HEK293 (cell line): ENCODE data around the gene GRHL3.
A peak's percentile ranks its signal among the peaks of the same experiment; 100 is the strongest.

ENCODE experiments used
- CTCF ChIA-PET: fragments of 350-600 bp; formaldehyde crosslinking; extraction: SDS; loops from one replicate; lab custom pipeline; 2021; ENCODE audit warnings: antibody characterized with exemption; lab: Yijun Ruan, JAX
- POLR2A ChIA-PET: fragments of 300-600 bp; formaldehyde crosslinking; extraction: SDS; loops from one replicate; lab custom pipeline; 2020; ENCODE audit warnings: antibody characterized with exemption, inconsistent platforms; lab: Yijun Ruan, JAX
- H3K27ac ChIP-seq: fragments of 200-500 bp; sonication (Bioruptor generic); 2 replicates; pipeline ENCODE4 v1.5.1; 2014; ENCODE audit warnings: low read depth, low read length, control low read depth, inconsistent platforms; ENCODE audit errors: extremely low read depth
- H3K36me3 ChIP-seq, 2 experiments: fragments of 200-500 bp in 1 of 2; sonication (Bioruptor generic) in 1 of 2; 1 replicate in 1 of 2; 2 replicates in 1 of 2; pipeline ENCODE4 v1.5.1; 2014 to 2017; ENCODE audit warnings: inconsistent platforms in 2 of 2, low read length in 2 of 2; ENCODE audit not compliant: control insufficient read depth in 2 of 2, insufficient read depth in 1 of 2
- H3K4me1 ChIP-seq: fragments of 200-500 bp; sonication (Bioruptor generic); 2 replicates; pipeline ENCODE4 v1.5.1; 2014; ENCODE audit warnings: mild to moderate bottlenecking, low read length, inconsistent platforms; ENCODE audit not compliant: control insufficient read depth, insufficient read depth
- H3K4me3 ChIP-seq: 2 replicates; pipeline ENCODE4 v1.5.1; 2011; ENCODE audit warnings: low read depth, mild to moderate bottlenecking, control low read depth, low read length, moderate library complexity
- H3K9me3 ChIP-seq: fragments of 200-500 bp; sonication (Bioruptor generic); 2 replicates; pipeline ENCODE4 v1.5.1; 2014; ENCODE audit warnings: low read depth, low read length, inconsistent platforms; ENCODE audit not compliant: control insufficient read depth, insufficient read depth
- KLF8 ChIP-seq: fragments of 450-650 bp; formaldehyde crosslinking; IDR thresholded peaks from 2 replicates; pipeline ENCODE4 v1.5.1; 2016; ENCODE audit warnings: missing biosample characterization, missing genetic modification characterization
- RBAK ChIP-seq: fragments of 450-650 bp; formaldehyde crosslinking; IDR thresholded peaks from 2 replicates; pipeline ENCODE4 v1.5.1; 2016; ENCODE audit warnings: missing biosample characterization, missing genetic modification characterization
- SP3 ChIP-seq: fragments of 450-650 bp; formaldehyde crosslinking; IDR thresholded peaks from 2 replicates; pipeline ENCODE4 v1.5.1; 2016; ENCODE audit warnings: missing biosample characterization, missing genetic modification characterization
- YY1 ChIP-seq: fragments of 450-650 bp; formaldehyde crosslinking; IDR thresholded peaks from 2 replicates; pipeline ENCODE4 v1.5.1; 2018; ENCODE audit warnings: missing biosample characterization, missing genetic modification characterization
- ZBTB21 ChIP-seq: fragments of 450-650 bp; formaldehyde crosslinking; IDR thresholded peaks from 2 replicates; pipeline ENCODE4 v1.5.1; 2017; ENCODE audit warnings: missing biosample characterization, missing genetic modification characterization
- ZFHX2 ChIP-seq: fragments of 450-650 bp; formaldehyde crosslinking; conservative IDR thresholded peaks from 2 replicates; pipeline ENCODE4 v1.5.1; 2016; ENCODE audit warnings: missing biosample characterization, missing genetic modification characterization
- ZIC2 ChIP-seq: fragments of 450-650 bp; formaldehyde crosslinking; IDR thresholded peaks from 2 replicates; pipeline ENCODE4 v1.5.1; 2016; ENCODE audit warnings: missing biosample characterization, missing genetic modification characterization
- ZNF112 ChIP-seq: fragments of 450-650 bp; formaldehyde crosslinking; IDR thresholded peaks from 2 replicates; pipeline ENCODE4 v1.5.0; 2017; ENCODE audit warnings: missing biosample characterization, missing genetic modification characterization
- ZNF16 ChIP-seq: fragments of 450-650 bp; formaldehyde crosslinking; IDR thresholded peaks from 2 replicates; pipeline ENCODE4 v1.5.1; 2016; ENCODE audit warnings: low read depth, missing biosample characterization, missing genetic modification characterization
- ZNF2 ChIP-seq: fragments of 450-650 bp; formaldehyde crosslinking; IDR thresholded peaks from 2 replicates; pipeline ENCODE4 v1.5.1; 2016; ENCODE audit warnings: missing biosample characterization, missing genetic modification characterization
- ZNF266 ChIP-seq: fragments of 450-650 bp; formaldehyde crosslinking; IDR thresholded peaks from 2 replicates; pipeline ENCODE4 v1.5.1; 2016; ENCODE audit warnings: missing biosample characterization, missing genetic modification characterization, low read depth
- ZNF311 ChIP-seq: fragments of 450-650 bp; formaldehyde crosslinking; IDR thresholded peaks from 2 replicates; pipeline ENCODE4 v1.5.1; 2017; ENCODE audit warnings: missing biosample characterization, missing genetic modification characterization, borderline replicate concordance
- ZNF335 ChIP-seq: fragments of 450-650 bp; formaldehyde crosslinking; conservative IDR thresholded peaks from 2 replicates; pipeline ENCODE4 v1.5.1; 2016; ENCODE audit warnings: missing biosample characterization, missing genetic modification characterization
- ZNF48 ChIP-seq: fragments of 450-650 bp; formaldehyde crosslinking; IDR thresholded peaks from 2 replicates; pipeline ENCODE4 v1.5.1; 2016; ENCODE audit warnings: missing biosample characterization, missing genetic modification characterization
- ZNF600 ChIP-seq: fragments of 450-650 bp; formaldehyde crosslinking; IDR thresholded peaks from 2 replicates; pipeline ENCODE4 v1.5.1; 2016; ENCODE audit warnings: missing biosample characterization, missing genetic modification characterization
- ZNF629 ChIP-seq: fragments of 450-650 bp; formaldehyde crosslinking; IDR thresholded peaks from 2 replicates; pipeline ENCODE4 v1.5.1; 2017; ENCODE audit warnings: missing biosample characterization, missing genetic modification characterization
- ZNF654 ChIP-seq: fragments of 450-650 bp; formaldehyde crosslinking; IDR thresholded peaks from 2 replicates; pipeline ENCODE4 v1.5.1; 2016; ENCODE audit warnings: low read depth, missing biosample characterization, missing genetic modification characterization
- ZNF660 ChIP-seq: fragments of 450-650 bp; IDR thresholded peaks from 2 replicates; pipeline ENCODE4 v1.5.1; 2018; ENCODE audit warnings: missing biosample characterization, mild to moderate bottlenecking, missing genetic modification characterization
- ZNF791 ChIP-seq: fragments of 450-650 bp; formaldehyde crosslinking; IDR thresholded peaks from 2 replicates; pipeline ENCODE4 v1.5.1; 2016; ENCODE audit warnings: missing biosample characterization, missing genetic modification characterization
- ZSCAN23 ChIP-seq: fragments of 450-650 bp; formaldehyde crosslinking; IDR thresholded peaks from 2 replicates; pipeline ENCODE4 v1.5.1; 2016; ENCODE audit warnings: missing biosample characterization, missing genetic modification characterization
- TF ChIP-seq, protein P1 (sequence below): fragments of 450-650 bp; formaldehyde crosslinking; IDR thresholded peaks from 2 replicates; pipeline ENCODE4 v1.5.1; 2016; ENCODE audit warnings: missing biosample characterization, missing genetic modification characterization, borderline replicate concordance
- TF ChIP-seq, protein P2 (sequence below): fragments of 450-650 bp; formaldehyde crosslinking; IDR thresholded peaks from 2 replicates; pipeline ENCODE4 v1.5.1; 2016; ENCODE audit warnings: missing biosample characterization, missing genetic modification characterization, low read depth
- TF ChIP-seq, protein P3 (sequence below): fragments of 450-650 bp; formaldehyde crosslinking; IDR thresholded peaks from 2 replicates; pipeline ENCODE4 v1.5.1; 2016; ENCODE audit warnings: missing biosample characterization, missing genetic modification characterization
- TF ChIP-seq, protein P4 (sequence below): fragments of 450-650 bp; formaldehyde crosslinking; IDR thresholded peaks from 2 replicates; pipeline ENCODE4 v1.5.1; 2016; ENCODE audit warnings: missing biosample characterization, missing genetic modification characterization

GRHL3 gene

DNA sequence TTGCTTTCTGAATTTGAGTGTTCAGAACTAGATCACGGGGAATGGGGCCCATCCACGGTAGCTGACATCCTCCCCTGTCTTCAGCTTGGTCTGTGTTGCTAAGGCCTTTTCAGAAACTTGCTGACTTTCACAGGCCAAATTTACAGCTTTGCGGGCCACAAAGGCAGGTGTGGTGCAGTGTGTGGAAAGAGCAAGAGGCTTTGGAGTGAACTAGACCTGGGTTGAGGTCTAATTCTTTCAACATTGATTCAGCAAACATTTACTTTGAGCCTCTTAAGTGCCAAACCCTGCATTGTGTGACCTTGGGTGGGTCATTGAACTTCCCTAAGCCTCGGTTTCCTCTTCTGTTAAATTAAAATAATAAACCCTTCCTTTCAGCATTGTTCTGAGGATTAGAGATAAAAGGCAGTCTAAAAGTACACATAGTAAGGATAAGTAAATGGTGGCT is 70.1 kb downstream of the GRHL3 start:
- TF ChIP-seq ZIC2 (tag by site-specific recombination) (no peak), ZNF112 (tag by site-specific recombination) (no peak), RBAK (tag by site-specific recombination) (no peak), ZNF311 (tag by site-specific recombination) (no peak), ZNF48 (tag by site-specific recombination) (no peak), ZNF600 (tag by site-specific recombination) (no peak), ZSCAN23 (tag by site-specific recombination) (no peak), SP3 (no peak), ZNF791 (tag by site-specific recombination) (no peak), ZNF16 (tag by site-specific recombination) (no peak), ZFHX2 (tag by site-specific recombination) (no peak), ZNF266 (no peak)
- TF ChIP-seq, protein P1, sequence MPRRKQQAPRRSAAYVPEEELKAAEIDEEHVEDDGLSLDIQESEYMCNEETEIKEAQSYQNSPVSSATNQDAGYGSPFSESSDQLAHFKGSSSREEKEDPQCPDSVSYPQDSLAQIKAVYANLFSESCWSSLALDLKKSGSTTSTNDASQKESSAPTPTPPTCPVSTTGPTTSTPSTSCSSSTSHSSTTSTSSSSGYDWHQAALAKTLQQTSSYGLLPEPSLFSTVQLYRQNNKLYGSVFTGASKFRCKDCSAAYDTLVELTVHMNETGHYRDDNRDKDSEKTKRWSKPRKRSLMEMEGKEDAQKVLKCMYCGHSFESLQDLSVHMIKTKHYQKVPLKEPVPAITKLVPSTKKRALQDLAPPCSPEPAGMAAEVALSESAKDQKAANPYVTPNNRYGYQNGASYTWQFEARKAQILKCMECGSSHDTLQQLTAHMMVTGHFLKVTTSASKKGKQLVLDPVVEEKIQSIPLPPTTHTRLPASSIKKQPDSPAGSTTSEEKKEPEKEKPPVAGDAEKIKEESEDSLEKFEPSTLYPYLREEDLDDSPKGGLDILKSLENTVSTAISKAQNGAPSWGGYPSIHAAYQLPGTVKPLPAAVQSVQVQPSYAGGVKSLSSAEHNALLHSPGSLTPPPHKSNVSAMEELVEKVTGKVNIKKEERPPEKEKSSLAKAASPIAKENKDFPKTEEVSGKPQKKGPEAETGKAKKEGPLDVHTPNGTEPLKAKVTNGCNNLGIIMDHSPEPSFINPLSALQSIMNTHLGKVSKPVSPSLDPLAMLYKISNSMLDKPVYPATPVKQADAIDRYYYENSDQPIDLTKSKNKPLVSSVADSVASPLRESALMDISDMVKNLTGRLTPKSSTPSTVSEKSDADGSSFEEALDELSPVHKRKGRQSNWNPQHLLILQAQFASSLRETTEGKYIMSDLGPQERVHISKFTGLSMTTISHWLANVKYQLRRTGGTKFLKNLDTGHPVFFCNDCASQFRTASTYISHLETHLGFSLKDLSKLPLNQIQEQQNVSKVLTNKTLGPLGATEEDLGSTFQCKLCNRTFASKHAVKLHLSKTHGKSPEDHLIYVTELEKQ (tag by site-specific recombination): no peak
- TF ChIP-seq, protein P2, sequence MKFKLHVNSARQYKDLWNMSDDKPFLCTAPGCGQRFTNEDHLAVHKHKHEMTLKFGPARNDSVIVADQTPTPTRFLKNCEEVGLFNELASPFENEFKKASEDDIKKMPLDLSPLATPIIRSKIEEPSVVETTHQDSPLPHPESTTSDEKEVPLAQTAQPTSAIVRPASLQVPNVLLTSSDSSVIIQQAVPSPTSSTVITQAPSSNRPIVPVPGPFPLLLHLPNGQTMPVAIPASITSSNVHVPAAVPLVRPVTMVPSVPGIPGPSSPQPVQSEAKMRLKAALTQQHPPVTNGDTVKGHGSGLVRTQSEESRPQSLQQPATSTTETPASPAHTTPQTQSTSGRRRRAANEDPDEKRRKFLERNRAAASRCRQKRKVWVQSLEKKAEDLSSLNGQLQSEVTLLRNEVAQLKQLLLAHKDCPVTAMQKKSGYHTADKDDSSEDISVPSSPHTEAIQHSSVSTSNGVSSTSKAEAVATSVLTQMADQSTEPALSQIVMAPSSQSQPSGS: no peak
- TF ChIP-seq, all 188 proteins: peak for 0
- ChIA-PET CTCF (interaction anchor here (1.5 to 11.1 kb wide), 2 partner anchors 51 to 189 kb away, joined by 3 to 175 read pairs; no protein-coding TSS in a partner anchor), POLR2A (no interaction called here)
- no peak overlapping the region for H3K27ac ChIP-seq
- H3K9me3 ChIP-seq: no peaks in the 10 kb centered on the region
- peaks cover 5 to 52% of the 10 kb centered on the region in 2 experiments; a peak in 2 of 3 replicates for H3K36me3 ChIP-seq
- H3K4me1 ChIP-seq: no peaks in the 10 kb centered on the region
- no peak overlapping the region for H3K4me3 ChIP-seq

DNA sequence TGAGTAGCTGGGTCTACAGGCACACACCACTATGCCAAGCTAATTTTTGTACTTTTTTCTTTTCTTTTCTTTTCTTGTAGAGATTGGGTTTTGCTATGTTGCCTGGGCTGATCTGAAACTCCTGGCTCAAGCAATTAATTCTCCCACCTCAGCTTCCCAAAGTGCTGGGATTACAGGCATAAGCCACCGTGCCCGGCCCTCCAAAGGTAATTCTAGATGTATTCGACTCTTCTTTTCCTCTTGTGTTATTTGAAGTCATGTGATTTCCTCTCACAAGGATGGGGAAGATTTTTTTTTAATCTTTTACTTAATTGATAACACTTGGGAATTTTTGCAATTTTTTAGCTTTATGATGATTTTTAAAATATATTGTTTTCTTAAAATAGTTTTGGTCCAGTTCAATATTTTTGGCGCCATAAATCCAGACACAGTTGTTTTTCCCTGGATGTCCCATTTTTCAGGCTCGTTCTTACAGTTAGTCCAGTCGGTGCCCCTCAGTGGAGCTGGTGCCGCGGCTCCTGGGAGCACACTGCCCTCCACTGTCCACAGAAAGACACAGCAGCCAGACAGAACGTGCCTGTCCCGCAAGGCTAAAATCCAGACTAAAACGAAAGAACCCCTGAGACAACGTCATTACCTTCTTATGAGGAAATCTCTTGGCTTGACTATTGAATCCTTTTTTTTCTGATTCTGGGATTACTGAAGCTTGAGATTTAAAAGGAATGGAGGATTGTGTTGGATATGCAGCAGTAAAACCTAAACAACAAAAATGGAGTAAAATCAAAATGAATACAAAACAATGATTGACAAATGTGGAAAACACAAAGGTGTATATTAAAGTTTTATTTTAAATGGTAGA is 72.0 kb downstream of the GRHL3 start:
- ChIA-PET CTCF (interaction anchor here (0.5 to 11.2 kb wide), 90 partner anchors 9 to 664 kb away, joined by 3 to 611 read pairs (median 5); partner anchors contain the start of genes GRHL3, IFNLR1, MYOM3 and NIPAL3), POLR2A (interaction anchor here (0.5 to 2.4 kb wide), 3 partner anchors 189 to 267 kb away, joined by 5 to 12 read pairs (median 7); no protein-coding TSS in a partner anchor)
- TF ChIP-seq, protein P3, sequence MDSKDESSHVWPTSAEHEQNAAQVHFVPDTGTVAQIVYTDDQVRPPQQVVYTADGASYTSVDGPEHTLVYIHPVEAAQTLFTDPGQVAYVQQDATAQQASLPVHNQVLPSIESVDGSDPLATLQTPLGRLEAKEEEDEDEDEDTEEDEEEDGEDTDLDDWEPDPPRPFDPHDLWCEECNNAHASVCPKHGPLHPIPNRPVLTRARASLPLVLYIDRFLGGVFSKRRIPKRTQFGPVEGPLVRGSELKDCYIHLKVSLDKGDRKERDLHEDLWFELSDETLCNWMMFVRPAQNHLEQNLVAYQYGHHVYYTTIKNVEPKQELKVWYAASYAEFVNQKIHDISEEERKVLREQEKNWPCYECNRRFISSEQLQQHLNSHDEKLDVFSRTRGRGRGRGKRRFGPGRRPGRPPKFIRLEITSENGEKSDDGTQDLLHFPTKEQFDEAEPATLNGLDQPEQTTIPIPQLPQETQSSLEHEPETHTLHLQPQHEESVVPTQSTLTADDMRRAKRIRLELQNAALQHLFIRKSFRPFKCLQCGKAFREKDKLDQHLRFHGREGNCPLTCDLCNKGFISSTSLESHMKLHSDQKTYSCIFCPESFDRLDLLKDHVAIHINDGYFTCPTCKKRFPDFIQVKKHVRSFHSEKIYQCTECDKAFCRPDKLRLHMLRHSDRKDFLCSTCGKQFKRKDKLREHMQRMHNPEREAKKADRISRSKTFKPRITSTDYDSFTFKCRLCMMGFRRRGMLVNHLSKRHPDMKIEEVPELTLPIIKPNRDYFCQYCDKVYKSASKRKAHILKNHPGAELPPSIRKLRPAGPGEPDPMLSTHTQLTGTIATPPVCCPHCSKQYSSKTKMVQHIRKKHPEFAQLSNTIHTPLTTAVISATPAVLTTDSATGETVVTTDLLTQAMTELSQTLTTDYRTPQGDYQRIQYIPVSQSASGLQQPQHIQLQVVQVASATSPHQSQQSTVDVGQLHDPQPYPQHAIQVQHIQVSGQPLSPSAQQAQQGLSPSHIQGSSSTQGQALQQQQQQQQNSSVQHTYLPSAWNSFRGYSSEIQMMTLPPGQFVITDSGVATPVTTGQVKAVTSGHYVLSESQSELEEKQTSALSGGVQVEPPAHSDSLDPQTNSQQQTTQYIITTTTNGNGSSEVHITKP (tag by site-specific recombination): peak; percentile 71
- TF ChIP-seq ZBTB21 (tag by site-specific recombination): peak; percentile 44; the same call in 1 of the 2 replicates
- TF ChIP-seq ZNF660: peak; percentile 87; the same call in 1 of the 2 replicates
- TF ChIP-seq, protein P4, sequence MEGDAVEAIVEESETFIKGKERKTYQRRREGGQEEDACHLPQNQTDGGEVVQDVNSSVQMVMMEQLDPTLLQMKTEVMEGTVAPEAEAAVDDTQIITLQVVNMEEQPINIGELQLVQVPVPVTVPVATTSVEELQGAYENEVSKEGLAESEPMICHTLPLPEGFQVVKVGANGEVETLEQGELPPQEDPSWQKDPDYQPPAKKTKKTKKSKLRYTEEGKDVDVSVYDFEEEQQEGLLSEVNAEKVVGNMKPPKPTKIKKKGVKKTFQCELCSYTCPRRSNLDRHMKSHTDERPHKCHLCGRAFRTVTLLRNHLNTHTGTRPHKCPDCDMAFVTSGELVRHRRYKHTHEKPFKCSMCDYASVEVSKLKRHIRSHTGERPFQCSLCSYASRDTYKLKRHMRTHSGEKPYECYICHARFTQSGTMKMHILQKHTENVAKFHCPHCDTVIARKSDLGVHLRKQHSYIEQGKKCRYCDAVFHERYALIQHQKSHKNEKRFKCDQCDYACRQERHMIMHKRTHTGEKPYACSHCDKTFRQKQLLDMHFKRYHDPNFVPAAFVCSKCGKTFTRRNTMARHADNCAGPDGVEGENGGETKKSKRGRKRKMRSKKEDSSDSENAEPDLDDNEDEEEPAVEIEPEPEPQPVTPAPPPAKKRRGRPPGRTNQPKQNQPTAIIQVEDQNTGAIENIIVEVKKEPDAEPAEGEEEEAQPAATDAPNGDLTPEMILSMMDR (tag by site-specific recombination): peak; percentile 80
- TF ChIP-seq ZNF2 (tag by site-specific recombination): 0 out of 2 replicates have a peak, but pooled peaks have one; percentile 66
- TF ChIP-seq ZNF629 (tag by site-specific recombination): peak; percentile 57
- TF ChIP-seq ZNF654 (tag by site-specific recombination): peak; percentile 96
- no peak for TF ChIP-seq YY1 (tag by site-specific recombination)
- 0 out of 2 replicates have a peak, but pooled peaks have one; percentile 10 for TF ChIP-seq ZNF335 (tag by site-specific recombination)
- 0 out of 2 replicates have a peak, but pooled peaks have one; percentile 22 for TF ChIP-seq KLF8 (tag by site-specific recombination)

More for the DNA sequence above, 72.0 kb downstream of the GRHL3 start:
- no peak overlapping the region for H3K27ac ChIP-seq
- no peaks in the 10 kb centered on the region for H3K9me3 ChIP-seq
- H3K36me3 ChIP-seq: peaks cover 5 to 46% of the 10 kb centered on the region in 2 experiments; a peak in 2 of 3 replicates
- no peak overlapping the region for H3K4me3 ChIP-seq
- H3K4me1 ChIP-seq: no peaks in the 10 kb centered on the region
